Prostate gland (tissue), 2 donors: ENCODE results near the gene MUC5AC.

Experiments used
- CTCF ChIP-seq, 4 experiments: fragments of 200-600 bp in 2 of 4; fragments of 450-650 bp in 2 of 4; sonication (generic) in 2 of 4; IDR thresholded peaks; 1 replicate in 3 of 4; 2 replicates in 1 of 4; pipeline ENCODE4 v1.5.1; 2016 to 2019; ENCODE audit warnings: antibody characterized with exemption in 4 of 4, mild to moderate bottlenecking in 2 of 4, moderate library complexity in 2 of 4
- POLR2A ChIP-seq: fragments of 450-650 bp; IDR thresholded peaks from one replicate; pipeline ENCODE4 v1.6.1; 2016; ENCODE audit warnings: antibody characterized with exemption, mild to moderate bottlenecking

- TF ChIP-seq CTCF (IDR thresholded peaks at IDR 0.05) (peak in 2 of 4 experiments; percentile 12 to 17), POLR2A (no peak)
Observed at GRCh38 chr11:1233351-1234053, 75.7 kb downstream of the MUC5AC start.
